GM19193 (cell line): Measurements from ENCODE around the gene ZNF774.

Experiments
- POLR2A ChIP-seq: IDR thresholded peaks from 4 replicates; pipeline ENCODE4 v1.6.1; 2011; ENCODE audit not compliant: insufficient read depth, insufficient read length; ENCODE audit errors: extremely low read depth

The ZNF774 gene

GRCh38 chr15:90336705-90337141 lies 15.4 kb upstream of the ZNF774 start:
- TF ChIP-seq POLR2A = no peak

- no peak for TF ChIP-seq POLR2A
Measured at GRCh38 chr15:90337256-90337655, 14.8 kb upstream of the ZNF774 start.

GRCh38 chr15:90338532-90338931 lies 13.6 kb upstream of the ZNF774 start:
- TF ChIP-seq POLR2A = no peak

GRCh38 chr15:90340345-90340744 lies 11.7 kb upstream of the ZNF774 start:
- TF ChIP-seq POLR2A = no peak

- TF ChIP-seq POLR2A = no peak
Measured at GRCh38 chr15:90343302-90343790, 8.7 kb upstream of the ZNF774 start.

- no peak for TF ChIP-seq POLR2A
Measured at GRCh38 chr15:90344662-90345061, 7.4 kb upstream of the ZNF774 start.

GRCh38 chr15:90345857-90346256 lies 6.2 kb upstream of the ZNF774 start:
- no peak for TF ChIP-seq POLR2A

- TF ChIP-seq POLR2A = no peak
Measured at GRCh38 chr15:90348456-90348855, 3.6 kb upstream of the ZNF774 start.

GRCh38 chr15:90349072-90349471 lies 3.0 kb upstream of the ZNF774 start:
- no peak for TF ChIP-seq POLR2A

- no peak for TF ChIP-seq POLR2A
Measured at GRCh38 chr15:90349821-90350220, 2.3 kb upstream of the ZNF774 start.

GRCh38 chr15:90351479-90352106 lies 491 bp upstream of the ZNF774 start:
- no peak for TF ChIP-seq POLR2A

- no peak for TF ChIP-seq POLR2A
Measured at GRCh38 chr15:90354986-90355385, 2.9 kb downstream of the ZNF774 start.

GRCh38 chr15:90358124-90359033 lies 6.3 kb downstream of the ZNF774 start:
- no peak for TF ChIP-seq POLR2A

- no peak for TF ChIP-seq POLR2A
Measured at GRCh38 chr15:90360746-90361145, 8.7 kb downstream of the ZNF774 start.

GRCh38 chr15:90362936-90363212 lies 10.8 kb downstream of the ZNF774 start:
- no peak for TF ChIP-seq POLR2A

- no peak for TF ChIP-seq POLR2A
Measured at GRCh38 chr15:90364251-90364650, 12.2 kb downstream of the ZNF774 start.
